GM12873 (cell line): ENCODE data around the gene RNPS1.

Source experiments
- CTCF ChIP-seq: IDR thresholded peaks from 2 replicates; pipeline ENCODE4 v1.5.1; 2012; ENCODE audit warnings: low read depth, mild to moderate bottlenecking, moderate library complexity, low read length, control low read depth; ENCODE audit not compliant: insufficient read depth; ENCODE audit errors: missing control alignments

Gene RNPS1

GRCh38 chr16:2209258-2210008 lies 58.5 kb downstream of the RNPS1 start:
- no peak for TF ChIP-seq CTCF

GRCh38 chr16:2208772-2209171 lies 59.2 kb downstream of the RNPS1 start:
- no peak for TF ChIP-seq CTCF

GRCh38 chr16:2208308-2208707 lies 59.6 kb downstream of the RNPS1 start:
- TF ChIP-seq CTCF: no peak

- TF ChIP-seq CTCF: no peak
These were observed 60.1 kb downstream of the RNPS1 start for GRCh38 chr16:2207872-2208271.

GRCh38 chr16:2206780-2207433 lies 61.0 kb downstream of the RNPS1 start:
- TF ChIP-seq CTCF: no peak

GRCh38 chr16:2206420-2206779 lies 61.5 kb downstream of the RNPS1 start:
- no peak for TF ChIP-seq CTCF

GRCh38 chr16:2205967-2206313 lies 62.0 kb downstream of the RNPS1 start:
- no peak for TF ChIP-seq CTCF
